ENCODE data around the gene TMEM38B. TPM values are rescaled to one million over a fixed set of nuclear protein-coding genes. Genes with fewer than 3 reads are reported as not detected.
A peak's percentile ranks its signal among the peaks of the same experiment; 100 is the strongest.

TMEM38B gene
- 10 to 100 TPM; 17.6 TPM for total RNA-seq

- no peaks in the 10 kb centered on the region for H3K36me3 Mint-ChIP-seq (ENCODE audit: low read depth)
These were observed at the start of gene TMEM38B for GRCh38 chr9:105694190-105694847. Gene TMEM38B (plus strand): TSS chr9:105694541. CDS start chr9:105694661, 120 bp downstream.

DNA sequence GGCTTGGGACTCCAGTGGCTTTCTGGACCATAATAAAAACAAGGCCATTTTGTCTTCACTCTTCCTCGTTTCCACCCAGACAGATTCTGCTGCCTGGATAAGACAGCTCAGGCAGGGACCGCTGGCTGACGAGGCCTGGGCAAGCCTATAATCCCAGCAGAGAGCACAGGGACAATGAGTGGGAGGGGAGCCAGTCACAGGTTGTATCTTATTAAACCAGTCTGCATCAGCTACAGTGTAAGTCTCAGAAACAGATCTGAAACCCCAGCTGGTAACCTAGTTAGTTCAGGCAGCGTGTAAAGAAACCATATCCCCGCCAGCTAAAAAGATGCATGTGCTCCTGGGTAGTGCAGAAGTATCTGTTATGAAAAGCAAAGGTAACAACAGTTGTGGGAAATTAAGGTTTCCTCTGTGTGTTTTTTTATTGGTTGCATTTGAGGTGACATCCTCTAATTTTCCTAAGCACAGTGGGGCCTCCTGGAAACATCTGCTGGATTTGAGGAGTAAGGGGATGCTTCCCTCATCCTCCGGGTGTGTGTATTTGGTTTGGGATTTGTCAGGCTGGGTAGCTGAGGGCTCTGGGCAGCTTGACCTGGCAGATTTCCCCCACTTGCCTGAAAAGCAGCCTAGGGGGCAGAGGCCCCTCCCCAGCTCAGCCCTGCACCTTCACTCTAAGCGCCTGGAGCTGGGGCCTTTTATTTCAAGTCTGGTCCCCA, 47.3 kb upstream of the TMEM38B start:
- H3K36me3 Mint-ChIP-seq (ENCODE audit: low read depth): peaks cover 4% of the 10 kb centered on the region
- H3K4me1 Mint-ChIP-seq (ENCODE audit: low read depth): no peaks in the 10 kb centered on the region
- no peaks in the 10 kb centered on the region for H3K27me3 Mint-ChIP-seq (ENCODE audit: low read depth)
- CTCF ChIA-PET: interaction anchor here (1.8 kb wide), 1 partner anchor 9 kb away, joined by 6 read pairs; no protein-coding TSS in a partner anchor
- intact Hi-C loops (cut with micrococcal nuclease): no loop called here
- H3K9me3 Mint-ChIP-seq: no peaks in the 10 kb centered on the region
- no peak overlapping the region for H3K27ac Mint-ChIP-seq
- no peak for DNase-seq
- no peak overlapping the region for H3K4me3 Mint-ChIP-seq

More at GRCh38 chr9:105694190-105694847, at the start of gene TMEM38B:
- Mint-ChIP-seq H3K4me1 (ENCODE audit: low read depth) (peaks cover 33% of the 10 kb centered on the region), H3K27ac (peak within 1 kb of the TSS; percentile 75), H3K4me3 (peak within 1 kb of the TSS; percentile 90), H3K27me3 (ENCODE audit: low read depth) (peaks cover 10% of the 10 kb centered on the region), H3K9me3 (no peaks in the 10 kb centered on the region)
- intact Hi-C loops (cut with micrococcal nuclease): loop anchor here (1.0 to 10.0 kb wide), 13 partner anchors 24 to 1600 kb away; partner anchors contain the start of genes ABCA1, FKTN, FSD1L and NIPSNAP3A
- CTCF ChIA-PET: interaction anchor here (0.7 to 1.7 kb wide), 6 partner anchors 8 to 254 kb away, joined by 3 to 6 read pairs (median 3); no protein-coding TSS in a partner anchor
- peak; percentile 76 for DNase-seq

GRCh38 chr9:105647595-105648349, 46.6 kb upstream of the TMEM38B start:
- no peak for DNase-seq
- CTCF ChIA-PET: interaction anchor here (1.8 kb wide), 1 partner anchor 10 kb away, joined by 6 read pairs; no protein-coding TSS in a partner anchor
- intact Hi-C loops (cut with micrococcal nuclease): no loop called here
- no peak overlapping the region for H3K27ac Mint-ChIP-seq
- H3K4me1 Mint-ChIP-seq (ENCODE audit: low read depth): no peaks in the 10 kb centered on the region
- H3K27me3 Mint-ChIP-seq (ENCODE audit: low read depth): no peaks in the 10 kb centered on the region
- H3K36me3 Mint-ChIP-seq (ENCODE audit: low read depth): peaks cover 2% of the 10 kb centered on the region
- H3K9me3 Mint-ChIP-seq: no peaks in the 10 kb centered on the region
- no peak overlapping the region for H3K4me3 Mint-ChIP-seq

DNA sequence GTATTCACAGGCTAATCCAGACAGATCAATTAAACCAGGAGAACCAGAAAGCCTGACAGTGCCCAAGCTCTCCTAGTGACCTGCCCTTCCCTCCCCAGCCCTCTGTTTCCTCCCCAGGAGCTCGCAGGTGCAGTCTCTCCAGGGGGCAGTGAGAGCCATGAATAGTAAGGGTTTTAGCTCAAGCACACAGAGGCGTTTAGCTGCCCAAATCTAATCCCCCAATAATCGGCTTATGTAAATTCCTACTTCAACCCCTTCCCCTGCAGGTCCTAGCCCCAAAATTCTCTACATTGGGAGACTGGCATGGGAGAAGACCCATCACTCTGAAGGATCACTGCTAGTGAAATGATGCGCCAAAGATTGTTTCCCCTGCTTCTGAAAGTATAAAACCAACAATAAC, 42.5 kb upstream of the TMEM38B start:
- Mint-ChIP-seq H3K9me3 (no peaks in the 10 kb centered on the region), H3K4me1 (ENCODE audit: low read depth) (peaks cover 4% of the 10 kb centered on the region), H3K4me3 (no peak overlapping the region), H3K36me3 (ENCODE audit: low read depth) (no peaks in the 10 kb centered on the region), H3K27ac (no peak overlapping the region), H3K27me3 (ENCODE audit: low read depth) (peaks cover 15% of the 10 kb centered on the region)
- CTCF ChIA-PET: no interaction called here
- DNase-seq: no peak
- intact Hi-C loops (cut with micrococcal nuclease): no loop called here

GRCh38 chr9:105656131-105656921, 38.0 kb upstream of the TMEM38B start:
- intact Hi-C loops (cut with micrococcal nuclease): loop anchor here (1.0 kb wide), 2 partner anchors 38 to 62 kb away; partner anchors contain the start of gene TMEM38B

GRCh38 chr9:105658351-105658750, 36.0 kb upstream of the TMEM38B start:
- H3K36me3 Mint-ChIP-seq (ENCODE audit: low read depth): no peaks in the 10 kb centered on the region
- intact Hi-C loops (cut with micrococcal nuclease): no loop called here
- H3K9me3 Mint-ChIP-seq: no peaks in the 10 kb centered on the region
- H3K27me3 Mint-ChIP-seq (ENCODE audit: low read depth): peaks cover 34% of the 10 kb centered on the region
- H3K4me3 Mint-ChIP-seq: no peak overlapping the region
- peaks cover 7% of the 10 kb centered on the region for H3K4me1 Mint-ChIP-seq (ENCODE audit: low read depth)
- CTCF ChIA-PET: interaction anchor here (0.7 to 3.8 kb wide), 2 partner anchors 60 to 66 kb away, joined by 3 to 17 read pairs; no protein-coding TSS in a partner anchor
- DNase-seq: no peak
- no peak overlapping the region for H3K27ac Mint-ChIP-seq

More at GRCh38 chr9:105656131-105656921, 38.0 kb upstream of the TMEM38B start:
- peak; percentile 33 for DNase-seq
- H3K4me1 Mint-ChIP-seq (ENCODE audit: low read depth): peaks cover 7% of the 10 kb centered on the region
- CTCF ChIA-PET: interaction anchor here (0.8 to 3.8 kb wide), 5 partner anchors 17 to 75 kb away, joined by 3 to 17 read pairs (median 3); no protein-coding TSS in a partner anchor
- no peaks in the 10 kb centered on the region for H3K36me3 Mint-ChIP-seq (ENCODE audit: low read depth)
- H3K27me3 Mint-ChIP-seq (ENCODE audit: low read depth): peaks cover 34% of the 10 kb centered on the region
- no peaks in the 10 kb centered on the region for H3K9me3 Mint-ChIP-seq
- no peak overlapping the region for H3K27ac Mint-ChIP-seq
- H3K4me3 Mint-ChIP-seq: peak overlapping the region; percentile 67

- no peak for DNase-seq
- H3K9me3 Mint-ChIP-seq: no peaks in the 10 kb centered on the region
- H3K4me1 Mint-ChIP-seq (ENCODE audit: low read depth): peaks cover 7% of the 10 kb centered on the region
- no peaks in the 10 kb centered on the region for H3K36me3 Mint-ChIP-seq (ENCODE audit: low read depth)
- no peak overlapping the region for H3K27ac Mint-ChIP-seq
- H3K27me3 Mint-ChIP-seq (ENCODE audit: low read depth): peaks cover 27% of the 10 kb centered on the region
- intact Hi-C loops (cut with micrococcal nuclease): no loop called here
- no peak overlapping the region for H3K4me3 Mint-ChIP-seq
- CTCF ChIA-PET: no interaction called here
These were observed 33.3 kb upstream of the TMEM38B start for GRCh38 chr9:105661011-105661410.

DNA sequence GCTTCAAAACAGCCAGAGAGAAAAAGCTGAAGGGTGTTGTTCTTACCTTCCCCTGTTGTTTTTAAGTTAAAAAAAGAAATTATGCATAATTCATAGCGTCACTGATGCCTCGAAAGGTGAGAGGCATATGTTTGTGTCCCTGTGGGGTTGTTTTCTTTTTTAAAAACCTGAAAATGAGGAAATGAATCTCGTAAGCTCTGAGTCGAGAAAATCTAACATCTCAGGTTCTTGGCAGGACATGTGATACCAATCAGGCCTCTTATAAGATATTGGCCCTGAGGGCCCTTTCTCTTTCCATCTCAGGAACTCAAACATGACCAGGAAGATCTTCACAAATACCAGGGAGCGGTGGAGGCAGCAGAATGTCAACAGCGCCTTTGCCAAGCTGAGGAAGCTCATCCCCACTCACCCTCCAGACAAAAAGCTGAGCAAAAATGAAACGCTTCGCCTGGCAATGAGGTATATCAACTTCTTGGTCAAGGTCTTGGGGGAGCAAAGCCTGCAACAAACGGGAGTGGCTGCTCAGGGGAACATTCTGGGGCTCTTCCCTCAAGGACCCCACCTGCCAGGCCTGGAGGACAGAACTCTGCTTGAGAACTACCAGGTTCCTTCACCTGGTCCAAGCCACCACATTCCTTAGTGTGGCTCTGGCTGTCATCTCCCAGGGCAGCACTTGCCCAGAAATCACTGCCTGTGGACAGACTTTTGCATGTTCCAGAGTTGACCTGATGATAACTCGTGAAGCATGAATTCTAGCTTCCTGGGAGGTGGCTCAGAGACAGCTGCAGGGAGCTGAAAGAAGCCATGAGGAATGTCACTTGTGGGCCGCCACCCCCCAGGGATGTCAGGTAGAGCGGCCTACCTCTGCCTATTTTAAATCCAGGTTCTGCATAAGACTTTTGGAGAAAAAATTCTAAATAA, 31.9 kb upstream of the TMEM38B start, which contains the start of gene TAL2:
TSS of gene TAL2 (plus strand) at position 274 of the 921 bp plus-strand sequence. CDS start at position 314, 40 bp downstream.
- Mint-ChIP-seq H3K4me1 (ENCODE audit: low read depth) (no peaks in the 10 kb centered on the region), H3K27me3 (ENCODE audit: low read depth) (peaks cover 13% of the 10 kb centered on the region), H3K9me3 (no peaks in the 10 kb centered on the region), H3K4me3 (no peak within 1 kb of the TSS), H3K36me3 (ENCODE audit: low read depth) (no peaks in the 10 kb centered on the region), H3K27ac (no peak within 1 kb of the TSS)
- CTCF ChIA-PET: no interaction called here
- intact Hi-C loops (cut with micrococcal nuclease): no loop called here
- DNase-seq: no peak

DNA sequence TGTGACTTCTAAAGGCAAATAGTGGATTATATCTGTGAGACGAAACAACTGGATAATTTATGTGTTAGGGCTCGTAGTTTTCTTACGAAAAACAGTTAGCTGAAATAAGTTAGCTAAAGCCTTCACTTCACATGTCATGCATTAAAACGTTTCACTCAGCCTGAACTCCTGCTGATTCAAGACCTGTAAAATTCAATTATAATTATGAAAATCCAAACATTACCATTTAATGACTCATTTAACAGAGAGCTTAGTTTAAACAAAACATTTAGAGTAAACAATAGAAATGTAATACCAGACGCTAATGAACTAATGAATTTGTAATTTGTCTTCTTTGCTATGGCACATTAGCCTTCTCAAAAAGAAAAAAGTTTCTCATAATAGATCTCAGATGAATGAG, 30.4 kb upstream of the TMEM38B start:
- Mint-ChIP-seq H3K36me3 (ENCODE audit: low read depth) (no peaks in the 10 kb centered on the region), H3K4me1 (ENCODE audit: low read depth) (no peaks in the 10 kb centered on the region), H3K9me3 (no peaks in the 10 kb centered on the region), H3K27ac (no peak overlapping the region), H3K27me3 (ENCODE audit: low read depth) (peaks cover 7% of the 10 kb centered on the region), H3K4me3 (no peak overlapping the region)
- no peak for DNase-seq
- intact Hi-C loops (cut with micrococcal nuclease): no loop called here
- CTCF ChIA-PET: no interaction called here

DNA sequence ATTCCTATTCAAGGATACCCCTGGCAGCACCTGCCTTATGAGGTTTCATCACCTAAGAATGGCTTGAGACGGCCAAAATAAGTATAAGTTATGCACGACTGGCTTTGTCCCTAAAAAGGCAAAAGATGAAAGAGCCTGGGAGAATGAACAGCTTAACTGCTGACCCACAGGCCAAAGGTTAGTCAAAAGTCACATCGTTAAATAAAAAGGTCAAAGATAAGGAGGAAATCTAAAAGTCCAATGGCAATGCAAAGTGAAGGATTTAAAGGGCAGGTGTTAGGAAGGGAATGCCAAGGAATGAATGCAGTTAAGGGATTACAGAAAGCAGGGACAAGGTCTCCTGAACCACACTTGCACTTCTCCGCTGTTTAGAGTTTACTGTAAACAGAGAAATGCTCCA, 26.5 kb upstream of the TMEM38B start:
- Mint-ChIP-seq H3K9me3 (no peaks in the 10 kb centered on the region), H3K27ac (no peak overlapping the region), H3K4me3 (no peak overlapping the region), H3K27me3 (ENCODE audit: low read depth) (peaks cover 5% of the 10 kb centered on the region), H3K4me1 (ENCODE audit: low read depth) (no peaks in the 10 kb centered on the region), H3K36me3 (ENCODE audit: low read depth) (no peaks in the 10 kb centered on the region)
- intact Hi-C loops (cut with micrococcal nuclease): no loop called here
- CTCF ChIA-PET: interaction anchor here (0.7 kb wide), 1 partner anchor 19 kb away, joined by 3 read pairs; no protein-coding TSS in a partner anchor
- no peak for DNase-seq

DNA sequence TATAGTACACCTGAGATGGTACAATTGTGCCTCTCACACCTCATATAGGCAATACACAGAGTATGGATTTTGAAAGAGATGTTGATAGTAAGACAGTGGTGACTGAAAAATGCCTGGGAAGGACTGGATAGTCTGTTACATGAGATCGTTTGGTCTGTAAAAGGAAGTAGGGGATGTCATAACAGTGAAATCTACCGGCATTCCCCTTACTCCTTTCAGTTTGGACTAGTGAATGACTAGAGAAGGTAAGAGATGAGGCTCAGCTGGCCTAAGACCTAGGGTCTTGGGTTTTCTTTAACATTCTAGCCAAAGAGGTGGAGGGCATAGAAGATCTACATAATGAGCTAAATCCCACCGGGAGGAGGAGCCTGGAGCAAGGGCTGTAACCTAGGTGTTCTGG, 24.0 kb upstream of the TMEM38B start:
- CTCF ChIA-PET: no interaction called here
- Mint-ChIP-seq H3K4me1 (ENCODE audit: low read depth) (no peaks in the 10 kb centered on the region), H3K4me3 (no peak overlapping the region), H3K27ac (no peak overlapping the region), H3K27me3 (ENCODE audit: low read depth) (peaks cover 5% of the 10 kb centered on the region), H3K9me3 (no peaks in the 10 kb centered on the region), H3K36me3 (ENCODE audit: low read depth) (no peaks in the 10 kb centered on the region)
- intact Hi-C loops (cut with micrococcal nuclease): no loop called here
- no peak for DNase-seq
